Activated CD4-positive, CD25-positive, alpha-beta regulatory T cell treated with anti-CD3 and anti-CD28 coated beads, Interleukin-2, amount 50 U/mL, for 24 hours (primary cell): Measurements from ENCODE around the gene GJA5.

Experiments
- ATAC-seq, 2 donors: fragments of 150-1000 bp; cut with Tn5 transposase; one replicate each; pipeline ENCODE4 v1.10.0; 2021; ENCODE audit warnings: mild to moderate bottlenecking in 1 of 2, moderate library complexity in 1 of 2

The GJA5 gene

DNA sequence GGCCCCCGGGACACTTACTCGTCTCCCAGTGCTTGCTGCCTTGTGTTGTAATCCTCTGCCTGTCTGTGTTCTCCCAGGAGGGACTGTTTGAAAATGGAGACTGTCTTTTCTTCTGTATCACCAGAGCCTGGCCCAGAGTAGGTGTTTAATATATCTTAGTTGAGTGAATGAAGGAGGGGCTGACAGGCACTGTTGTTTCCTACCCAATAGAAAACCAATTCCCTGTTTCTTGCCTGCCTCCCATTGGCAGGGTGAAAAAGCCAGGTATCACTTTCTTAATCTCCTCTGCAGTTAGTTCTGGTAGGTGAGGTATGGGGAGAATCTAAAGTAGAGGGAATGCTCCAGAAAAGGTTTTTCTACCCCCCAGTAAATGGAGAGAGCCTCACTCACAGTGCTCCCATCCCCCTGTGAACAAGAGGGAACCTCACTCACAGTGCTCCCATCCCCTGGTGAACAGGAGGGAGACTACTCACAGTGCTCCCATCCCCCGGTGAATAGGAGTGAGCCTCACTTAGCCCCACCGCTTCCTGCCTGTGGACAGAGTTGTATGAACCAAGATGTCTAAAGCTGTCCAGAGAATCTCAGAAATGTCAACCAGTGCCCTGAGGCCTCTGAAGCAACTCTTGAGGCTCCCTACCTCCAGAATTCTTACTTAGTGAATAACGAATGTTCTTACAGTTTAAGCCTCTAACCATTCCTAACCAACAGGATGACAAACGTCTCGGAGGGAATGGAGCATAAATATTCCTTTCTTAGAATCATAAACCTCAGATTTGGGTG lies at the start of gene GJA5:
Gene GJA5 (minus strand): TSS at position 122 of the 780 bp plus-strand sequence. CDS start 1,364 bp downstream, outside the sequence.
- no peak for ATAC-seq

DNA sequence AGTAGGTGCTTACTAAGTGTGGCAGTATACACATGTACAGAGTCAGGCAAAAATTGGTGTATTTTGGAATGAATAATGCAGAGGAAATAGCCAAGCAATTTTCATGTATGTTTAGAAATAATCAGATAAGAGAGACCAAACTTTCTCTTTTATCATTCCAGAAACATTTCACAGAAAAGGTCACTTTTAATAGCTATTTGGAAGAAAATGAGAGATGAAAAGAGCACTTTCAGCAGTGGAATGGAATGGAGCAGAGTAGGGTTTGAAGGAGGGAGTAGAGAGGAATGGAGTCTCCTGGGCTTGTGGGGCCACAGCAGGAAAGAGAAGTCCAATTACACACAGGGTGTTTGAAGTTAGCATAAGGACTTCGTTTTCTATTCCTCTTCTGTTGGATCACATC lies 48.8 kb upstream of the GJA5 start:
- ATAC-seq: no peak

DNA sequence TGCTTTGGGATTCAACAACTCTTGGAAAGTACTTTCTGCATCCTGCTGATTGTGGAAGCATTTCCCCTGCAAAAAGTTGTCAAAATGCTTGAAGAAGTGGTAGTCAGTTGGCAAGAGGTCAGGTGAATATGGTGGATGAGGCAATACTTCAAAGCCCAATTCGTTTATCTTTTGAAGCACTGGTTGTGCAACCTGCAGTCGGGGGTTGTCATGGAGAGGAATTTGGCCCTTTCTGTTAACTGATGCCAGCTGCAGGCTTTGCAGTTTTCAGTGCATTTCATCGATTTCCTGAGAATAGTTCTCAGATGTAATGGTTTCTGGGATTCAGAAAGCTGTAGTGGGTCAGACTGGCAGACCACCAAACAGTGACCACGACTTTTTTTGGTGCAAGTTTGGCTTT lies 47.6 kb upstream of the GJA5 start:
- no peak for ATAC-seq

DNA sequence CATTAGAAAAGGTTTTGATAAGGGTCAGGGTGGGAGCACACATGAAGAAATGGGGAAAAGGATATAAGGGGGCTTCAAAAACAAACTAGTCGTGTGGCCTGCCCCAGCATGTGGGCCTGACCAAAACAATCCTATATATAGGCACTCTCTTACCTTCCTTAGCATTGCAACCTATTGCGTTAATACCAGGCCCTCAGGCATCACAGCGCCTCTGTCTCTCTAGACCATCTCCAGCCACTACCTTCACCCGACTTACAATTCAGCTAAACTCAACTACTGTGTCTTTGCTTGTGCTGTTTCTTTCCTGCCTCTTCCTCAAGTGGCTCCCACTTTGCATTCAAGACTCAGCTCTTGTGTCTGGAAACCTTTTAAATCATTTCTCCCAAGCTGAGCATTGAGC lies 47.0 kb upstream of the GJA5 start:
- no peak for ATAC-seq

DNA sequence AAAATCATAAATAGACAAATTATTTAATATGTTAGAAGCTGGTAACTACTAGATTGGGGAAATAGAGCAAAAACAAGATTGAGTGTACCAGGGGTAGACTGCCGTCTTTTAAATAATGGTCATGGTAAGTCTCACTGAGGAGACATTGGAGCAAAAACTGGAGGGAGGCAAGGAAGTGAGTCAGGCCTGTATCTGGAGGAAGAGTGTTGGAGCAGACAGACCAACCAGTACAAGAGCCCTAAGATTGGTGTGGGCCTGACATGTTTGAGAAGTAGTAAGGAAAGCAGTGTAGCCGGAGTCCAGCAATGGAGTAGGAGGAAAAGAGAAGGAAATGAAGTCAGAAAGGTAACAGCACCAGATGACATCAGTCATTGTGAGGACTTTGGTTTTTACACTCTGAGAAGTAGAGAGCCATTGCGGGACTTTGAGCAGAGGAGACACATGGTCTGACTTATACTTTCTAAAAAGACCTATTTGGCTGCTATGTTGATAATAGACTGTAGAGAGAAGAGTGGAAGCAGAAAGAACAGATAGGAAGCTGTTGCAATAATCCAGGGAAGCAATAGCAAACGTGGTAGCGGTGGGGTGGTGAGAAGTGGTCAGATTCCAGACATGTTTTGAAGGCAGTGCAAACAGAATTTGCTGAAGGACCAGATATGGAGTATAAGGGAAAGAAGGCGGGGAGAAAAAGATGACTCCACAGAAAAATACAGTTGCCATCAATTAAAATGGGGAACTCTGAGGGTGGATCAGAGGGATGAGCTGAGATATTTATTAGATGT lies 44.7 kb upstream of the GJA5 start:
- ATAC-seq: no peak

- ATAC-seq: no peak
Observed at GRCh38 chr1:147800804-147801203, 40.4 kb upstream of the GJA5 start.

DNA sequence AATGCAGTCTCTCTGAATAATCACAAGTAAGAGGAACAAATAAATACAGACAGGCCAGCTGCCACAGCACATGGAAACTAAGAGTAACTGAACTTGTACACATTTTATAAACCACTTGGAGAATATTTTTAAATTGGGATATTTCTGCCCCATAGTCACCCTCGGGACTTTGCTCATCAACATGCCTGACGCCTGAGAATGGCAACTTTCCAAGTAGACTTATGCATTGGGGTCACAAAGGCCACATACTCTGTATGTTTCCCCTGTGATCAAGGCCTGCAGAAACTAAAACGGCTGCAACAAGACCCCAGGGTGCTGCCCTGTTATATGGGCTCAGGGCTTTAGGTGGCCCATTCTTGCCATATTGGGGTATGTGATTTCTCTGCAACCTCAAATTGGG lies 38.3 kb upstream of the GJA5 start:
- no peak for ATAC-seq

GRCh38 chr1:147794570-147794969 lies 34.2 kb upstream of the GJA5 start:
- ATAC-seq: no peak

GRCh38 chr1:147791876-147792275 lies 31.5 kb upstream of the GJA5 start:
- ATAC-seq: no peak

DNA sequence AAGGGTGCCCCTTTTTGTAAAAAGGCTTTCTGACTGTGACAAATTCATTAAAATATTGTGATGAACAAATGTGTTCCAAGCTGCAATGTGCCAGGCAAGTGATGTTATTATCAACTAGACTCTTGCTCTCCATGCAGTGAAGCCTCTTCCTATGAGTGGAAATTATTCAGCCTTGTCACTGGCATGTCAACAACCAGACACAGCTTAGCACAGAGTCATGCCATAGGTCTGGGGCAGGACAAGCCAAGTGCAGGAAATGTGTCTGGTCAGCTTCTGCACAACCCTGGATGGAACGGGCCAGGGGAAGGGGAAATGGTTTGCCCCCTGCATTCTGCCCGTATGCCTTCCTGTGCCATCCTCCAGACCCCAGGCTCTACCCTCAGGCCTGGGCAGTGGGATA lies 27.4 kb upstream of the GJA5 start:
- no peak for ATAC-seq

GRCh38 chr1:147786536-147786935 lies 26.1 kb upstream of the GJA5 start:
- ATAC-seq: no peak

GRCh38 chr1:147785794-147786506 lies 25.5 kb upstream of the GJA5 start:
- no peak for ATAC-seq

DNA sequence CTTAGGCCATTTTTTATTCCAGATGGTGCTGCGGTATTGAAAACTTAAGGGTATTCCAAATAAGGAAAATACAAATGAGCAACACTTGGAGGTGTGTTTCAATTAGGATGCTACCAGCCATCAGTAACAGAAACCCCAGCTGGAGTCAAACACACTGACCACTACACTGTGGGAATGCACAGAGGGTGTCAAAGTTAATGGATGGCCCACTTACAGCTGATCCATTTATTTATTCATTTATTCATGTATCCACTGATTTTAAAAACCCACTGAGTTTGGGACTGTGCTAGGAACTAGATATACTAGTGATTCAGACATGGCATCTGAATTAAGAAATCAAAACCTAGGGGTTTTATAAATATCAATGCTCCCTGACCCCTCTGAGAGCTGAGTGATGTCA lies 24.5 kb upstream of the GJA5 start:
- ATAC-seq: no peak

GRCh38 chr1:147781056-147781471 lies 20.7 kb upstream of the GJA5 start:
- no peak for ATAC-seq

- no peak for ATAC-seq
Observed at GRCh38 chr1:147777694-147778093, 17.3 kb upstream of the GJA5 start.

DNA sequence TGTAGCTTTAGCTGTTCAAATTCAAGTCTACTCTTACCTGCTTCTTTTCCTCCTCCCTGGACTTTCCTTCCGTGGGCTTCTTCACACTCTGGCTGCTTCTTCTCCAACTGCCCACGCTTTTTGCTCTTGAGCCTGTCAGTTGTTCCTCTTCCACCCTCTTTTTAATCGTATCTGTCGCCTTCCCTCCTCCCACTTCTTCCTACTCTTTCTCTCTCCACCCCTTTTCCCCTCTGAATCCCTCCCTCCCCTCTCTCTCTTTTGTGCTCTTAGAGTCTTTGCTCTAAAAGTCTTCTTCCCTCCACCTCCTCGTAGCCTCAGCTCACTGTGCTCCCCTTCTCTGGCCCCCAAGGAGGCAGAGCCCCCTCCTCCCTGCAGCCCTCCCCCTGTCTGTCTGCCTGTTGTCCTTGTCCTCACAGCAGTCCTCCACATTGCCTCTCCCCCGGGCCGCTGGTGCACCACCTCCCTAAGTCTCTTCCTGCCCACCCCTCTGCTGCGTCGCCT lies 12.9 kb upstream of the GJA5 start:
- ATAC-seq: no peak

- ATAC-seq: no peak
Observed at GRCh38 chr1:147772570-147772969, 12.2 kb upstream of the GJA5 start.

DNA sequence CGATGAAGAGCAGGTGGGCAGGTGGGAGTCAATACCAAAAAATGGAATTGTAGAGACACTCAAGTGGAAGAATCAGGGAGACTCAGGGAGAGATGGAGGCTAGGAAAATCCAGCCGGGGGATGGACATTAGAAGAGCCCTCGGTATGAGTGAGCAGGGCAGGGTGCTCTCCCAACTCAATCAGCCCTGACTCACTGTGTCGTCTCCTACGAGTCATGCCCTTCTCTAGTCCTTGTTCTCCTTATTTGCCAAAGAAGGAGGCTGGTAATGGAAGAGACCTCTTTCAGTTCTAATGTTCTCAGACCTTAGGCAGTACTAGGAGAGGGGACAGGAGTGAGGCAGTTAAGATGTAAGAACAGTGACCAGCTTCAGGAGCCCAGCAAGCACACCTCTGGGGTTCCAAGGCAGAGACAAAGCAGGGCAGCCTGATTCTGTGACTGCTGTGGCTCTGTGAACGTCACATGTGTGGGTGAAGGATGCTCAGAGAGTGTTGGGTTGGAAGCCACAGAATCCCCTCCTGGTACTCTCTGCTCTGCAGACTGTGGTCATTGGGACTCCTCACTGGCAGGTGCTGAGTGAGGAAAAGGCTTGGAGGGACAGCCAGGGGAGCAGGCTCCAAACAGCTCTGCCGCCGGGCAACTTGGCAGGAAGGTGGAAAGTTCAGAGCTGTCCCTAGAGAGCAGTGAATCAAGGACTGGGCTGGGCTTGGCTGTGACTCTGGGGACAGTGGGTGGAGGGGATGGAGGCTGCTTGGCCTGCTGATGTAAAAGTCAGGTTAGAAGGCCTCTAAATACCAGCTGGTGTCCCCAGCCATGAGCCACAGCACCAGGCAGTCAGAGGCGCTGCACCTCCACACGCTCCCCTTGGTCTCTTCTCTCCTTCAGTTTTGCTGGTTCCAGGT lies 11.1 kb upstream of the GJA5 start:
- no peak for ATAC-seq

DNA sequence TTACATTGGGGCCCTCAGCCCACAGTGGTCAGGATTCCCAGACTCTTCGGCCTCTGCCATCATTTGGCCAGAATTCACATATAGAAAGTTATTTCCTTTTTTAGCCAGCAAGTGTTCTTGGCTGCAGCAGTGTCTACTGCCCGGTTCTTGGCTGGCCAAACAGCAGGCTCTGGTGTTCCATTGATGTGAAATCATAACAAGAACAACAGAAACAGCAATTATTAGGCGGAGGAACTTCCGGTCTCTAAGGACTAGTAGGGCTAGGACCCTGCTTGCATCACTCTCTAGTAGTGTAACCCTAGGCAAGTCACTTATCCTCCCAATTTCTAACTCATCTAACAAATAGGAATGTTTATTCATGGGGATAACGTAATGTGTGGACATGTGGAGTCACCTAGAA lies 8.7 kb upstream of the GJA5 start:
- no peak for ATAC-seq

DNA sequence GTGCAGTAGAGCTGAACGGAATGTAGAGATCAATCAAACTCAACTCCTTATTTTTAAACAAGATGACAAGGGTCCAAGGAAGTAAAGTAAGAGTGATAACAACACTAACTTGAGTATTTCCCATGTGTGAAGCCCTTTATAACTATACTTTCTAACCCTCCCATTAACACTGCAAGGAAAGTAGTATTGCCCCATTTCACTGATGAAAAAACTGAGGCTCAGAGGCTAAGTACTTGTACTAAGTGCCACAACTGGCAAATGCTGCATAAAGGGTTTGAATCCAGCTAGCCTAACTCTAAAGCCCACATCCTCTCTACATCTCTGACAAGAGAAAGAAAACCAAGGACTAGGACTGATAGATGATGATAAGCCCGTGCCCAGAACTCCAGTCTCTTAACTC lies 8.2 kb upstream of the GJA5 start:
- no peak for ATAC-seq

DNA sequence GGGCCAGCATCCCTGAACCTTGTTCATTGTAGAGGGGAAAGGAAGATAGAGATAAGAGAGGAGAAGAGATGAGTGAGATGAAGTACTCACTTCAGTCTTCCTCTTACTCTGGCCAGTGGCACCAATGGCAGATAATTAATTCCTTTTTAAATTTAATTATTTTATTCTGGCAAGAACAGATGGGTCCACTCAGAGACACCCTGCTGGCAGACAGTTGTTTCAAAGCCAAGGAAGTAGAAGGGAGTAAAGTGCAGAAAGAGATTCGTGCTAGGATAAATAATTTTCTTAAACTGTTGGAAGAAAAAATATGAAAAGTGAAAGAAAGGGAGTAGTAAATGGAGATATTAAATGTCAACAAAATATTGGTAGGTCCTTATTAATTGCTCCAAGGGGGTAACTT lies 7.7 kb upstream of the GJA5 start:
- no peak for ATAC-seq
